Activated CD8-positive, alpha-beta memory T cell treated with anti-CD3 and anti-CD28 coated beads, Interleukin-2, amount 50 U/mL, for 1 hour (primary cell): ENCODE results near the gene SH3RF2.
"Not testable (repeated sequence)": the region's sequence is repeated elsewhere in the genome, so short reads cannot be mapped to it uniquely, and the experiment has no call there.

Experiments
- DNase-seq: peaks from one replicate; pipeline ENCODE4 v3.0.0-alpha.2; 2020; ENCODE audit errors: extremely low read depth

SH3RF2 gene

DNA sequence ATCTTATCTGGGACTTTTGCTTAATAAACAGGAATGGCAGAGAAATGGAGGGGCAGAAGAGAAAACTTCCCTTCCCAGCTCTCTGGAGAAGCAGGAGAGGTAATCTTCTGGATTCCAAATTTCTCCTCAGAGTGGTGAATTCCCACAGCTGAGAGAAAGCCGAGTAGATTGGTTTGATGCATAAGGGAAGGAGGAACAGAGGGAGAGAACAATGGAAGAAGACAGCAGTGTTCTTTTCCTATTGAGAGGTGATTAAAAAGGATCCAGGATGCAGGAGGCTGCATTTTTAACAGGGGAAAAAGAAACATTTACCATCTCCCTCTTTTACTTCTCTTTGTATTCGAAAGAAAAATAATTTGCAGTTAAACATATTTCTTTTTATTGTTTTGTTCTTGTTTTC is 13.1 kb downstream of the SH3RF2 start:
- DNase-seq: no peak

DNA sequence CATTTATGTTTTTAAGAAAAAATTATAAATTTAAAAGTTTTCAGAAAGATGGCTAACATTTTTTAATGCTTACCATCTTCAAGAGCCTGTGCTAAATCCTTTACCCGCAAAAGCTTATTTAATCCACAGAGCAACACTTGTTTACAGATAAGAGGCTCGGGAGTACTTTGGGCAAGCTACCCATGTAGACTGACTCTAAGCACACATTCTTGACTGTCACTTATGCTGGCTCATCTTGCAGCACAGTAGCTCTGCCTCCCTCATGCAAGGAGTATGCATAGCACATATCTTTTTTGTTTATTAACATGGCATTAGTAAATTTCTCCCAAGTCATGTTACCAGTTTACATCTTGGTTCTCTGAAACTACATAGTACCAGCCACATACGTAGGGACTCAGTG is 14.7 kb downstream of the SH3RF2 start:
- DNase-seq: no peak

DNA sequence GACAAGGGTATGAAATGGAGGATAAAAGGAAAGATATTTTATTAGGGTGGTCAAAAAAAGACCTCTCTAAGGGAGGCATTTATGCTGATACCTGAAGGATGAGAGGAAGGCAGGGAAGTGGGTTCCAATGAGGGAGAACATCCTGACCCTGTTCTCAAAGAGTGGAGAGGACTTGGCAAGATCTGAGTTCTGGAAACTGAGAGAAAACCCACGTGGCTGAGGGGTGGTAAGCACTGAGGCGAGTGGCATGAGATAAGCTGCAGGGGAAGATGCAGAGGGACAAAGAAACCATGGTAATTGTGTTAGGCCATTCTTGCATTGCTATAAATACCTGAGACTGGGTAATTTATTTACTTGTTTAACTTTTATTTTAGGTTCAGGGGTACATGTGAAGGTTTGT is 16.8 kb downstream of the SH3RF2 start:
- DNase-seq: no peak

DNA sequence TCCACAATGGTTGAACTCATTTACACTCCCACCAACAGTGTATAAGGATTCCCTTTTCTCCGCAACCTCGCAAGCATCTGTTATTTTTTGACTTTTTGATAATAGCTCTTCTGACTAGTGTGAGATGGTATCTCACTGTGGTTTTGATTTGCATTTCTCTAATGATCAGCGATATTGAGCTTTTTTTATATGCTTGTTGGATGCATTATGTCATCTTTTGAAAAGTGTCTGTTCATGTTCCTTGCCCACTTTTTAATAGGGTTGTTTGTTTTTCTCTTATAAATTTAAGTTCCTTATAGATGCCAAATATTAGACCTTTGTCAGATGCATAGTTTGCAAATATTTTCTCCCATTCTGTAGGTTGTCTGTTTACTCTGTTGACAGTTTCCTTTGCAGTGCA is 17.8 kb downstream of the SH3RF2 start:
- not testable (repeated sequence) for DNase-seq

DNA sequence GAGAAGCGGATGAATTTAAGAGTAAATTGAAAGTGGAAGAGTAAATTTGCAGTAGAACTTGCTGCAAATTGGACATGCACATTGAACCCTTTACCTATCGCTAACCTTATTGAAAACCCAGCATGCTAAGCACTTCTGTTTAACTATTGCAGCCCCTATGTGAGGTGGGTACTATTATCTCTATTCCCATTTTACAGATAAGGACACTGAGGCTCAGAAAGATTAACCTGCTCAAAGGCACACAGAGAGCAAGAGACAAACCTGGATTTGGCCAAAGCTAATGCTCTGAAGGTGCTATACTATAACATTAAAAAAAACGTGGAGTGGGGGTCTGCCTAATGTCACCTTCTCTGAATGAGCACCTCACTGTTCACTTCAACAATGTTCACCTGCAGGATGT is 21.0 kb downstream of the SH3RF2 start:
- no peak for DNase-seq

DNA sequence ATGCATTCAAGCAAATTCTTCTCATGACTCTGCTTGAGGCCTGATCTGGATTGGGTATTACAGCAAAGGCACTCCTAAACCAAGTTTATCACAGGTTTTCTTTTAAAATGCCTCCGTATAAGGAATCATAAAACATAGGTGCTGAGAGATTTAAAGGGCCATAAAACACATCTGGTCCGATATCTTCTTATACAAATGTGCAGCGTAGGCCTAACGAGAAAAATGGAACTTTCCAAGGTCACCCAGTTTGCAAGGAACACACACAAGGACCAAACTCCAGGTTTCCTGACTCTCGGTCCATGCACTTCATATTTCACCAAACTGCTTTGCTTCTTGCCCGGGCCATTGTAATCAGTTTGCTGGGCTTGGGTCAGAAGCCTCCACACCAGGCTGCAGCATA is 22.1 kb downstream of the SH3RF2 start:
- no peak for DNase-seq

DNA sequence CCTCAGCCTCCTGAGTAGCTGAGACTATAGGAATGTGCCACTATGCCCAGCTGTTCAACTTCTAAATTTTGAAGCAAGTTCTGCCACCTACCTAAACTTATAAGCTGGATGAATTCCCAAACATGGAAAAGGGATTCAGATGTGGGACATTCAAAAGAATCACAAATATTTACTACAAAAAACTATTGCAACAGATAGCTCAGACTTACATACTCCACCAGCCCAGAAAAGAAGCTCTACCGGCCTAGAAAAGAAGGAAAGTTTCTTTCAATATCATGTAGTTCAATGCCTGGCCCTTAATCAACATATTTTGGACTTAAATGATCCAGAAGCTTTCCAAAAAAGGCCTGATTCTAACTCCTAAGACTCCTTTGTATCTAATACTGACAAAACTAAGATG is 23.8 kb downstream of the SH3RF2 start:
- no peak for DNase-seq

DNA sequence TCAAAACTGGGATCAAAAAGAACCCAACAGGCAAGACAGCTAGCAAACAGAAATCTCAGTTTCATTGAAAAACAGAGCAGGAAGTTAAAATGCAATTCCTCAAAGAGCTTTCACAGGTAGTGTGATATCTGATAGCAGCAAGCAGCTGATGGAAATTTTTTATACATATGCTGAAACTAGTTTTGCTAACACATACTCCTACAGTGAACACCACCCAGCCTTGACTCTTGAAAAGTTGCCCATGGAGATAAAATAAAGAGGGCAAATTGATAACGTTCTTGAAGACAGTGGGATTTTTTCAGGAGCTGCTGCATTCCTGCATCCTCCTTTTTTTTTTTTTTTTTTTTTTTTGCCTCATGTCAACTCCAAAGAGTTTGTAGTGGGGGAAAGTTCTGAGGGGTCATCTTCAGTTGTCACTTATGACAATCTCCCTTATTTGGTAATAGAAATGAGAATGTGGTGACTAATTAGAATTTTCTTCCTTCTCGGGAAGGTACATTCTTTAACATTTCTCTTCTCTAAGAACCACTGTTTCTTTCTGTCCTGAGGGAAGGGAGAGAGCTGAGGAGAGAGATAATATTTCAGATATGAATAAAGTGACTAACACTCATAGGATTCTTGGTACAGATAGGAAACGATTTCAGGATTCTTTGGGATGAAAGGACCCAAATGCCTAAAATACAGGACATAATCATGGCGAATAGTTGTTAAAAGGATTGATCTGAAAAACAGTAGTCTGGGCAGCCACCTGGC is 24.6 kb downstream of the SH3RF2 start:
- DNase-seq: no peak

DNA sequence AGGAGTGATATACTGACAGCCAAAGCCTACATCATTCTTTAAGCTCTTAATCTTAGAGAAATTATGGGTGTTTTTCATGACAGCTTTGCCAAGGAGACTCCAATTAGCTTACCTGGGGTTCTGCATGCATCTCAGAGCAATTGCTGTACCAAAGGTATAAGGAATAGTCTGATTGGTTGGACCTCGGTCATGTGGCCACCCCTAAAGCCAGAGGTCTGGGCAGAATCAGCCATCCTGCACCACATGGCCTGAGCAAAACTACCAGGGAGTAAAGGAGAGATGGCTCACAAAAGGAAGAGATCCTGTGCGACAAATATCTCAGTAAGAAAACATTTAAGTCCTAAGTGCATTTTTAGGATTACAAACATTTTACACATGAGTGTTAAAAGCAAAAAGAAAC is 25.6 kb downstream of the SH3RF2 start:
- no peak for DNase-seq

DNA sequence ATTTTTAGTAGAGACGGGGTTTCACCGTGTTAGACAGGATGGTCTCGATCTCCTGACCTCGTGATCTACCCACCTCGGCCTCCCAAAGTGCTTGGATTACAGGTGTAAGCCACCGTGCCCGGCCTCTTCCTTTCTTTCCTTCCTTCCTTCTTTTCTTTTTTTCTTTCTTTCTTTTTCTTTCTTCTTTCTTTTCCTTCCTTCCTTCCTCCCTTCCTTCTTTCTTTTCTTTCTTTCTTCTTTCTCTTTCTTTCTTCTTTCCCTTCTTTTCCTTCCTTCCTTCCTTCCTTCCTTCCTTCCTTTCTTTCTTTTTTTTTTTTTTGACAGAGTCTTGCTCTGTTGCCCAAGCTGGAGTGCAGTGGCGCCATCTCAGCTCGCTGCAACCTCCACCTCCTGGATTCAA is 27.6 kb downstream of the SH3RF2 start:
- DNase-seq: not testable (repeated sequence)

DNA sequence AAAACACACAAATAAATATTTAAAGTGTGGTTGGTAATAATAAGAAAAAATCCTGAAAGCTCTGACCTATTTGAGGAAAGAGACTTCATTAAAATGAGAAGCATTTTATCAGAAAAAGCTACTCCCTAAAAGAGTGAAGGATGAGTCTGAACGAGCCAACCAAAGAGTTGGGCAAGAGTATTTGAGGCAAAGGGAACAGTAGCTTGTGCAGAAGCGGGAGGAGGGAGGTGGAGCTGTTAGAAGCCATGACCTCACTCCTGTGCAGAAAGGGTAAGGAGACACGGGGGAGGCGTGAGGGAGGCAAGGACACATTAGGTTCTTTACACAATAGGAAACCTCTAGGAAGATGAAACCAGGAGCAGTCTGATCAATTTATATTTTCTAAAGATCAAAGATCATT is 29.4 kb downstream of the SH3RF2 start:
- no peak for DNase-seq

DNA sequence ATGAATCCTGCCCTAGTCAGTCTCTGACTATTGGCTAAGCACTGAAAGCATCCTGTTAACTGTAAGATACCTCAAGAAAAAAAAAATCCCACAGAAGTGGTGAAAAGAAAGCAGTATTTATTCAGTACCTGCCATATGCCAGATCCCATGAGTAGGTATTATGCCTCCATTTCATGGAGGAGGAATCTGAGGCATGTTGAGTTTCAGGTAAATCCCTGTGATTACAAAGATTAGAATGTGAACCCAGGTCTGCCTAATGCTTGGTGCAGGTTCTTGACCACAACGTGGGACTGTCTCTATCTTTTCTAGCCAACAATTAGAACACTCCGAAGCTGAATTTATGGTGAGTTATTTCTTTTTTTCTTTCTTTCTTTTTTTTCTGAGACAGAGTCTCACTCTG is 30.9 kb downstream of the SH3RF2 start:
- no peak for DNase-seq

DNA sequence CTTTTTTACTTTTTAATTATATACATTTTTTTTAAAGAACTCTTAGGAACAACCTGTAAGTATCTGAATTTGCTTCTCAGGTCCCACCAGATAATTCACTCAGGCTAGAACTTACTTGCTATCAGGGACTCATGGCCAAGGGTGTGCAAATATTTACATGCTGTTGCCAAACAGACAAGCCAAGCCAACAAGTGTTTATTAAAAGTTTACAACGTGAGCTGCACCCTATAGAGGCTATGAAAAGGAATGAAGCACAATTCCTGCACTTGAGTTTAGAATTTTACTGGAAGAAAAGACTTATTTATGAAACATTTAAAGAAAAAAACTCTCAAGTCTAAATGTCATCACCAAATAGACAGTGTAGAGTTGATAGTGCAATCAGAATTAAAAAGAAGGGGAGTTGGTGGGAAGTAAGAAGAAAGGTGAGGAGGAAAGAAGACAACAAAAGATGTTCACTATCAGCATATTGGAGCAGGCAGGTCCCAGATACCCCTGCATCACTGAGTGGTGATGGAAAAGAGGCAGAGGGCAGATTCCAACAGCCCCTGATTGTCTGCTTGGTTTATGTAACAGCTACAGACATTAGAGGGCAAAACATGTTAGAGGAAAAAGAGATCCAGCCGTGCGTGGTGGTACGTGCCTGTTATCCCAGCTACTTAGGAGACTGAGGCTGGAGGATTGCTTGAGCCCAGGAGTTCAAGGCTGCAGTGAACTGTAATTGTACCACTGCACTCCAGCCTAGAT is 32.8 kb downstream of the SH3RF2 start:
- no peak for DNase-seq

DNA sequence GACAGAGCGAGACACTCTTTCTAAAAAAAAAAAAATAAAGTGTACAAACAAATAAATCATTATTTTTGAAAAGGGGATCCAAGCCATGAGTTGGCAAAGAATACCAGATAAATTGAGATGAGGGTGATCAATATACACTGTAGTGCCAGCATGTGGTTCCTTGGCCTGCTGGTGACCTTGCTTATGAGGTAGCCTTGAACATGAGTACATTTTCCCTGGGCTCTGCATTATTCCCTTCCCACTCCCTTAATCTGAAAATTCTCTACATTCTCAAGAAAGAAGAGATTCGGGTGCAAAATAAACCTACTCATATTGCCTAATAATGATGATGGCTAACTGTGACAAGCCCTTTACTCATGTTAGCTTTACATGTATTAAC is 33.3 kb downstream of the SH3RF2 start:
- DNase-seq: no peak

DNA sequence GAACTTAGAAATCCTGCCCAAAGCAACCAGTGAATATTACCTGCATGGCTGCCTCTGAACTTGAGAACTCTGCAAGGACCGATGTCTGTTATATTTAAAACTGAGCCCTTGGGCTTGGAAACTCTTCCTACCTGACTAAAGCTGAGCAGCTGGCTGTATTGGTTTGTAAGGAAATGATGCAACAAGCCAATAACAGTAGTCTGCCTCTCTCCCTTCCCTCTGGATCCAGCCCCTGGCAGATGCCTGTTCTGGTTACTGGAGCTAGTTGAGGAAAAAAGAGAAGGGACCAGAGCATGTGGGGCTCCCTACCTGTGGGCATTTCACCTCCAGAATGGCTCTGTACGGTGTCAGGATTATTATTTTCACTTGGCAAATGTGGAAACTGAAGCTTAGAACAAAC is 34.7 kb downstream of the SH3RF2 start:
- DNase-seq: no peak

DNA sequence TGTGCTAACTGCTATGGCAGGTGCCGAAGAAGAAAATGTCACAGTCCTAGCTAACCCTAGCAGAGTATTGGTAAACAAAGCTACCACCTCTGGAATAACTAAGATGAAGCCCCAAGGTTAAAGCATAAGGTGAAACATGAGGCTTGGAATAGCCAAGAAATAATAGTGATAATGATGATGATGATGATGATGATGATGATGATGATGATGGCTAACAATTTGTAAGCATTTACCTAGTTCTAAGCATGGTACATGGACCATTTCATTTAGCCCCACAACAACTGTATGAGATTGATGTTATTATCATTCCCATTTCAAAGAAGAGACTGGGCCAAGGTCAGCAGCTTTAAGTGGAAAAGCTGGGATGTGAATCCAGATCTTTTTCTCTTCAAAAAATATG is 35.3 kb downstream of the SH3RF2 start:
- DNase-seq: no peak

DNA sequence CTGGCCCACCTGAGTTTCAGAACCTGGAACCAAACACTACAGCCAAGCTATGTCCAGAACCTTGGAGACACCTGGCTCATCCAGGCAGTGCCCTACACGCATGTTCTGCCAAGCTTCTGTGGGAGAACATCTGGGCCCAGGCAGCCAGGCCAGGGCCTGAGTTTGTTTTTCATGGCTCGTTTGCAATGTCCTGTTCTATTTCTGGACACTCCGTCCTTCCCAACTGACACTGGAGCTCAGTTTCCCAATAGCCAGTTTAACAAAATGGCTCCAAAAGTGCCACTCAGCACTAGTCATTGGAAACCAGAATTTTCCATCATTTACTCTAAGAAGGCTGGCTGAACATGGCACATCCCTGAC is 38.6 kb downstream of the SH3RF2 start:
- DNase-seq: no peak

DNA sequence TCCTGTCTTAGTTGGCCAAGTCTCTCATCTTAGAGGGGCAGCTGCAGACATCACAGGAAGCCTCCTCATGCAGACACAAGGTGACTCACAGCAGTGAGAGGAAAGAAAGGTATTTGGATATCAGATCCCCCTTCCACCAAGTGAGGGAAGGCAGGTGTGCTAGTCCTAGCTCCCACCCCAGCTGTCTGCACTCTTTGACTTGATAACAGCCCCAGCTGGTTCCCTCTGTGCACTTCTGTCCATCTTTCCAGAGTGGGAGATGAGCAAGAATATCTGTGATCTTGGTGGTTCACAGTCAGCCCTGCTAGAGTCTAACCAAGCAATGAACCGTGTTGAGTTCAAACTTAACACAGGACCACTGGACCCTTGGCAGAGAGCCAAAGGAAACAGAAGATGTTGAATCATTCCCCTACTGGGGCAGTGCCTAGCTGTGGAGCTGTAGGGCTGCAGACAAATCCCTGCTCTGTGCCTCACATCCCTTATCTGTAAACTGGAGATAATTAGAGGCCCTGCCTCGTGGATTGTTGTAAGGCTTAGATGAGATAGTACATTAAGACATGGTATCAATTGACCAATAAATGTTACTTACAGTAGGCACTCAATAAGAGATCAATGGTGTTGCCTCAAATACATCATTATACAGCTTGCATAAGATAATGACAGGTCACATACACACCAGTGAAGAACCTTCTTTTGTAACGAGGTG is 39.1 kb downstream of the SH3RF2 start:
- no peak for DNase-seq

DNA sequence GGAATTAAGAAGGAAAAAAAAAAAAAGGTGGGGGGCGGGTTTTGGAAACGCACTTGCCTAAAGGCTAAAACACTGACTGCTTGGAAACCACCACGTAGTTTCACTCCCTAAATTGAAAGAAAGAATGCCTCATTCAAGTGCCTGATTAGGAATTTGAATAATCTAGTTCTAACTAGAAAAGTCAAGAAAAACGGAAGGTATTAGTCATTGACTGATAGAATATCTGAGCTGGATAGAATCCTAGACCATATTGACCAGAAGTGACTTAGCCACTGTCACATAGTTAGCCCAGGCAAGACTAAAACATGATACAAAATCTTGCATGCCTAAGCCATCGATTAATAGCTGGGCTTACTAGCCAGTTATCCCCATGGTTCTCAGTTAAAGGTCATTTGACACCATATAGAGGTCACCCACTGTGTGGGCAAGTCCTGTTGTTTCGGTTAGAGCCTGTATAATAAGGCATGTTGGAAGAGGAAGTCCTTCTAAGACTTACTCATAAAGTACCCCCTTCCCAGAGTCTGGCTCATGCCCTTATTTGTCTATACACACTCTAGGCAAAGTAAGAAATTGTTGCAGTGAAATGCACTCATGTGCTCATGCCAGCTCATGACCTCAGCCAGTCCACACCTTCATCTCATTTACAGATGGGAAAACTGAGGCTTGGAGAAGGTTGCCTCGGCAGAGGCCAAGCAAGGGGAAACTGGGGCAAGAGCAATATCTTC is 40.2 kb downstream of the SH3RF2 start:
- no peak for DNase-seq

DNA sequence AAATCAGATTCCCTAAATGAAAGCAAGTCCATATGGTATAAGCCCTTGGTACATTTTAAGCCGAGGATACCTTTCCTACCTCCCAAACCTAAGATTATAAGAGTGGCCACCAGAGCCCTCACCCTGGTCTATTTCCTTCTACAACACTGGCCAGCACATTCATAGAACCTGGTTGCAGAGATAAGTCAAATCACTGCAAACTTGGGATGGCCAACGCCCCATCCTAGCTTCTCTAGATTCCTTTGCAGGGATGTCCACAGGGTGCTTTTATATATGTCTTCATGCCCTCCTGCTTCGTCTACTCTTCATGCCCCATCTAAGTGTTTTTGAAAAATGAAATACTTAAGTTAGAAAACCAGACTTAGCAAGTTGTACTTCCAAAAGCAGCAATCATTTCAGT is 41.8 kb downstream of the SH3RF2 start:
- no peak for DNase-seq

DNA sequence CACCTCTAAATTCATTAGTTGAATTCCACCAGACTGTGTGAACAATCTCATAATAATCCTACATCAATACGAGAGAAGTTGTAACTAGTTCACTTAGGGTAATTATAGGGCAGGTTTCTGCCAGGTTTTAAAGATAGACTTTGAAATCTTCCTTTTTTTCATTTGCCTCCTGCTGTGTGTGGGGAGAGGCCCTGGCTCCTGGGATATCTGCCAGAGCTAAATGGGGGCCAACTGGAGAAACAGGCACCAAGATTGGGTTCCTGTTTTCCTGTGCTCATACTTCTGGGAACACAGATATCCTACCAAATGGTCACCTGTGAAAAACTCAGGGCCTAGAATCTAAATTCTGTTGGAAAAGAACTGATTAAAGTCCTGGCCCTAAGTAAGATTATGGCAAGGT is 42.3 kb downstream of the SH3RF2 start:
- DNase-seq: no peak
